GM20000 (cell line): Measurements from ENCODE around the gene RPS14.

Experiments used
- DNase-seq: peaks from one replicate; pipeline ENCODE4 v3.0.0; 2012; ENCODE audit warnings: low spot score
- TF ChIP-seq, protein P1 (sequence below): IDR thresholded peaks from 2 replicates; pipeline ENCODE4 v1.5.1; 2012; ENCODE audit warnings: mild to moderate bottlenecking, control low read depth; ENCODE audit errors: extremely low read depth, missing control alignments

RPS14 gene

DNA sequence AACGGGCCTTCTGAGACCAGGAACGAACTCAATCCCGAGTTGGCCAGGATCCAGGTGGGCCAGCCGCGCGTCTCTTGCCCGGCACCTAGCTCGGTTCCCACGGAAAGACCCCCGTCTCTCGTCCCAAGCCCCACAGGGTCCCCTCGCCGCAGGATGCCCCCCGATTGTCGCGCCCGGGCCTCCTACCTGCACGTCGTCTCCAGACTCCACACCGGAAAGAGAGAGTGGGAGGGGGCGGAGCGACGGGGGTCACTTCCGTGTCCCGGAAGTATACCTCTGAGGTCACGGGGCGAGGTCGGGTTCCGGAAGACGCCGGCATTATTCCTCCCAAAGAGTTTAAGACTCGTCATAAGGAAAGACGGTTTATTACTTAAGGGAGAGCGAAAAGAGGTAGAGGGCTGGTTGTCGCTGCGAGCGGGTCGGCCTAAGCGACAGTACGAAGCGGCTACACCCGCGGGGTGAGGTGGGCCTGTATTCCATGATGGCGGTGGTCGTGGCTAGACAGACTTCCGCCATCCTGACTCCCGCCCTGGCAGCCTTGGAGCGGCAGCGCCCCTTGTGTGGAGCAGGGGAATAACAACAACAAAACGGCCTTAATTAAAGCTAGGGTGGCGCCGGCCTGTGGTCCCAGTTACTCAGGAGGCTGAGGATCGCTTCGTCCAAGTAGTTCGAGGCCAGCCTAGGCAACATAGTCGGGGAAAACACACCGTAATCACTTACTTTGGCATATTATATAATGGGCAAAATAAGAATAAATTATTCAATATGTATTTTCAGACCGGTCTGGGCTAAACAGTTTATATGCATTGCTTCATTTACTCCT lies at the start of gene RPS14:
TSS of gene RPS14 (minus strand) at position 223 of the 823 bp plus-strand sequence. CDS start 2,006 bp downstream, outside the sequence.
- peak; percentile 91 for DNase-seq
- TF ChIP-seq, protein P1, sequence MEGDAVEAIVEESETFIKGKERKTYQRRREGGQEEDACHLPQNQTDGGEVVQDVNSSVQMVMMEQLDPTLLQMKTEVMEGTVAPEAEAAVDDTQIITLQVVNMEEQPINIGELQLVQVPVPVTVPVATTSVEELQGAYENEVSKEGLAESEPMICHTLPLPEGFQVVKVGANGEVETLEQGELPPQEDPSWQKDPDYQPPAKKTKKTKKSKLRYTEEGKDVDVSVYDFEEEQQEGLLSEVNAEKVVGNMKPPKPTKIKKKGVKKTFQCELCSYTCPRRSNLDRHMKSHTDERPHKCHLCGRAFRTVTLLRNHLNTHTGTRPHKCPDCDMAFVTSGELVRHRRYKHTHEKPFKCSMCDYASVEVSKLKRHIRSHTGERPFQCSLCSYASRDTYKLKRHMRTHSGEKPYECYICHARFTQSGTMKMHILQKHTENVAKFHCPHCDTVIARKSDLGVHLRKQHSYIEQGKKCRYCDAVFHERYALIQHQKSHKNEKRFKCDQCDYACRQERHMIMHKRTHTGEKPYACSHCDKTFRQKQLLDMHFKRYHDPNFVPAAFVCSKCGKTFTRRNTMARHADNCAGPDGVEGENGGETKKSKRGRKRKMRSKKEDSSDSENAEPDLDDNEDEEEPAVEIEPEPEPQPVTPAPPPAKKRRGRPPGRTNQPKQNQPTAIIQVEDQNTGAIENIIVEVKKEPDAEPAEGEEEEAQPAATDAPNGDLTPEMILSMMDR, result peak; percentile 95

- DNase-seq, result no peak
- TF ChIP-seq, protein P1, result no peak
Observed at GRCh38 chr5:150498971-150499370, 49.4 kb upstream of the RPS14 start.

- TF ChIP-seq, protein P1, result no peak
- no peak for DNase-seq
Observed at GRCh38 chr5:150498501-150498900, 49.0 kb upstream of the RPS14 start.

DNA sequence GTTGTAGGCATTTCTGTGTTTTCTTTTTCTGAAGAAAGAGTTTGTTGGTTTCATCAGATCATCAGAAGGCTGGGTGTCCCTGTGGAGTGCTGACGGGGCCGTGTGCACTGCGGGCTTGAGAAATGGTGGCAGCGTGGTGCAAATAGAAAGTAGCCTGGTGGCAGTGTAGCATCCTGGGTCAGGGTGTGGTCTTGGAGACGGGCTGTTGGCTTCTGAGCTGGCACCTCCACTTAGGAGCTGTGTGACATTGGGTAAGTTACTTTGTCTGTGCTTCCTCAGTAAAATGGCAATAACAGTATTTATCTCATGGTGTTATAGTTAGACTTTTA lies 48.4 kb upstream of the RPS14 start:
- DNase-seq, result no peak
- TF ChIP-seq, protein P1, result no peak

DNA sequence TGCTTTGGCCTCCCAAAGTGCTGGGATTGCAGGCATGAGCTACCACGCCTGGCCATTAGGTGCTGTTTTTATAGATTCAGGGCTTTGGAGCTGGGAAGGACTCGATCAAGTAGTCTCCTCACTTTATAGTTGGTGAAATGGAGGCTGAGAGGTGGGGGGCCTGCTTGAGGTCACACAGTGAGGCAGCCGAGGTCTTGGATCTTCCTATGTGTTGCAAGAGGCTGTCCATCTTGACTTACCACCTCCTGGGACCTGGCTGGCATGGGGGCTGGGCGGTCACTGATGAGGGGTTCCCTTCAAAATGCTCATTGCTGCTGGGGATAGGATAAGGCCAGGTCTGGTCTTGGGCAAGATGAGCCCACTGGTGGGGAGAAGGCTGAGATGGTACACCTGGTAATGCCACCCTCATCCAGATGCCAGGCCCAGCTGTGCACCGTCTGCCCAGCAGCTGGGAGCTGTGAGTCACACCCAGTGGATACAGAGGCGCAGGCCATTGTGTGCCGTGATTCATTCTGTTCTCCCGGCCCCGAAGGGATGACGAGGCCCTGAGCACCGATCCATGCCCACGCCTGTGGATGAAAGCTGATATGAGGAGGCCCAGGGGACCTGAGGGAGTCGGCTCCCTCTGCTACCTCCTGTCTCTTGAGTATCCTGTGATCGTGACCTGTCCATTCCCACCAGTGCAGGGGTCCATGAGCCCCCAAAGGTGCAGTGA lies 47.9 kb upstream of the RPS14 start:
- no peak for DNase-seq
- TF ChIP-seq, protein P1, result no peak

GRCh38 chr5:150496534-150496933 lies 47.0 kb upstream of the RPS14 start:
- TF ChIP-seq, protein P1, result no peak
- DNase-seq, result no peak

- TF ChIP-seq, protein P1, result no peak
- DNase-seq, result no peak
Observed at GRCh38 chr5:150496098-150496497, 46.6 kb upstream of the RPS14 start.
